ENCODE data around the gene GPRASP1.
"Not testable (repeated sequence)": the region's sequence is repeated elsewhere in the genome, so short reads cannot be mapped to it uniquely, and the experiment has no call there.

- not testable (repeated sequence) for TF ChIP-seq POLR2A, CTCF (IDR thresholded peaks at IDR 0.05)
Measured at GRCh38 chrX:102677479-102677878, 26.2 kb downstream of the GPRASP1 start.

Measured in gastroesophageal sphincter (tissue), 3 donors.